ENCODE results near the gene HERPUD2.
"Not testable (repeated sequence)": the region's sequence is repeated elsewhere in the genome, so short reads cannot be mapped to it uniquely, and the experiment has no call there.

GRCh38 chr7:35654558-35654957, 40.4 kb downstream of the HERPUD2 start:
- TF ChIP-seq CTCF (IDR thresholded peaks at IDR 0.05; ENCODE audit: borderline replicate concordance, extremely low read depth, low read length, poor library complexity, severe bottlenecking); EZH2 (IDR thresholded peaks at IDR 0.05; ENCODE audit: borderline replicate concordance, low read depth, low read length, severe bottlenecking): not testable (repeated sequence)
